Measurements from ENCODE around the gene AKAP13. TPM values are rescaled to one million over a fixed set of nuclear protein-coding genes. Genes with fewer than 3 reads are reported as not detected.

AKAP13 gene
- polyA plus RNA-seq, 3 donors = 47.9 to 99.7 (median 92.6) TPM

- H4K20me1 ChIP-seq (ENCODE audit: insufficient read depth, low read length) = peaks cover 8% of the 10 kb centered on the region
- H3K4me1 Mint-ChIP-seq = peaks cover 8% of the 10 kb centered on the region
- no peaks in the 10 kb centered on the region for H3K4me1 ChIP-seq (ENCODE audit: control insufficient read depth in 1 of 2, insufficient read depth in 2 of 2, low read length in 2 of 2)
- no peak overlapping the region for H3K27ac Mint-ChIP-seq
- no peak overlapping the region for H3K9ac ChIP-seq (ENCODE audit: insufficient read depth, low read length, poor library complexity, severe bottlenecking)
- no peaks in the 10 kb centered on the region for H3K27me3 Mint-ChIP-seq (ENCODE audit: low read depth in 3 of 3)
- no CpG with 5 or more reads among the region's 3 CpGs for WGBS (ENCODE audit: insufficient coverage)
- H3K9me3 ChIP-seq (replicated peaks in 1 of 2; ENCODE audit: control insufficient read depth in 1 of 2, insufficient read depth in 1 of 2, low read length in 2 of 2) = peaks cover 0 to under 1% of the 10 kb centered on the region in 2 donors
- intact Hi-C loops (cut with micrococcal nuclease) = no loop called here
- H3K36me3 ChIP-seq (replicated peaks in 1 of 2; ENCODE audit: control insufficient read depth in 1 of 2, insufficient read depth in 2 of 2, low read length in 2 of 2) = no peaks in the 10 kb centered on the region
- no peak overlapping the region for H3K4me3 Mint-ChIP-seq
- no peaks in the 10 kb centered on the region for H3K36me3 Mint-ChIP-seq
- peaks cover 5% of the 10 kb centered on the region for H3K79me2 ChIP-seq (ENCODE audit: insufficient read depth, low read length)
- no peak overlapping the region for H3K4me3 ChIP-seq (replicated peaks in 1 of 3; ENCODE audit: low read depth in 2 of 3, low read length in 3 of 3)
- H3K27me3 ChIP-seq (ENCODE audit: control insufficient read depth in 2 of 2, insufficient read depth in 2 of 2, low read length in 2 of 2) = no peaks in the 10 kb centered on the region
- peaks cover 0 to 10% (median 2%) of the 10 kb centered on the region in 7 donors for H3K9me3 Mint-ChIP-seq
- H2AFZ ChIP-seq (ENCODE audit: insufficient read depth, low read depth, low read length, poor library complexity, severe bottlenecking) = no peak overlapping the region
- TF ChIP-seq, protein P1, sequence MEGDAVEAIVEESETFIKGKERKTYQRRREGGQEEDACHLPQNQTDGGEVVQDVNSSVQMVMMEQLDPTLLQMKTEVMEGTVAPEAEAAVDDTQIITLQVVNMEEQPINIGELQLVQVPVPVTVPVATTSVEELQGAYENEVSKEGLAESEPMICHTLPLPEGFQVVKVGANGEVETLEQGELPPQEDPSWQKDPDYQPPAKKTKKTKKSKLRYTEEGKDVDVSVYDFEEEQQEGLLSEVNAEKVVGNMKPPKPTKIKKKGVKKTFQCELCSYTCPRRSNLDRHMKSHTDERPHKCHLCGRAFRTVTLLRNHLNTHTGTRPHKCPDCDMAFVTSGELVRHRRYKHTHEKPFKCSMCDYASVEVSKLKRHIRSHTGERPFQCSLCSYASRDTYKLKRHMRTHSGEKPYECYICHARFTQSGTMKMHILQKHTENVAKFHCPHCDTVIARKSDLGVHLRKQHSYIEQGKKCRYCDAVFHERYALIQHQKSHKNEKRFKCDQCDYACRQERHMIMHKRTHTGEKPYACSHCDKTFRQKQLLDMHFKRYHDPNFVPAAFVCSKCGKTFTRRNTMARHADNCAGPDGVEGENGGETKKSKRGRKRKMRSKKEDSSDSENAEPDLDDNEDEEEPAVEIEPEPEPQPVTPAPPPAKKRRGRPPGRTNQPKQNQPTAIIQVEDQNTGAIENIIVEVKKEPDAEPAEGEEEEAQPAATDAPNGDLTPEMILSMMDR (IDR thresholded peaks at IDR 0.05) = no peak
- no peak overlapping the region for H3K27ac ChIP-seq (ENCODE audit: low read depth in 1 of 2, low read length in 2 of 2)
- no peak overlapping the region for H3K4me2 ChIP-seq (replicated peaks; ENCODE audit: extremely low read depth, low read length, poor library complexity, severe bottlenecking)
- no peak for DNase-seq
Observed at GRCh38 chr15:85444122-85444745, 63.8 kb downstream of the AKAP13 start.

DNA sequence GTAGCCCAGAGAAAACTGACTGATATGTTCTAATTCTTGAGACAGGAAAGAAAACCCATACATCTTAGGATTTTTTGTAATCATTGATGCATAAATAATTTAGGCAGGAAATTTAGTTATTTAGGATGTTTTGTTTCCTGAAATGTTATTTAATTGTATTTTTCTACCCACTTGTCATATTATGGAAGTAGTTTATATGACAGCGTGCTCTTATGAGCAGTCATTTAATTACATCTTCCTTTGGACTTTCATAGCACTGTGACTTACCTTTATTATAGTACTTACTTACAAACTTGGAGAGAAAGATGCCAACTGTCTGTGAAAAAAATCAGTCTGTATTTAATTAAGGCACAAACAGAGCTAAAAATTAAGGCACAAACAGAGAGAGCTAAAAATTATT is 65.0 kb downstream of the AKAP13 start:
- H3K36me3 Mint-ChIP-seq = peaks cover 0 to 2% of the 10 kb centered on the region in 2 donors
- H3K27ac Mint-ChIP-seq = no peak overlapping the region
- no peak overlapping the region for H3K4me3 Mint-ChIP-seq
- WGBS (ENCODE audit: insufficient coverage) = no CpG with 5 or more reads among the region's 1 CpG
- Histone ChIP-seq H3K9me3 (replicated peaks in 1 of 2; ENCODE audit: control insufficient read depth in 1 of 2, insufficient read depth in 1 of 2, low read length in 2 of 2) (peaks cover 0 to 12% of the 10 kb centered on the region in 2 donors), H4K20me1 (ENCODE audit: insufficient read depth, low read length) (peaks cover 8% of the 10 kb centered on the region), H3K9ac (ENCODE audit: insufficient read depth, low read length, poor library complexity, severe bottlenecking) (no peak overlapping the region), H3K79me2 (ENCODE audit: insufficient read depth, low read length) (peaks cover 5% of the 10 kb centered on the region), H3K36me3 (replicated peaks in 1 of 2; ENCODE audit: control insufficient read depth in 1 of 2, insufficient read depth in 2 of 2, low read length in 2 of 2) (no peaks in the 10 kb centered on the region), H3K4me2 (replicated peaks; ENCODE audit: extremely low read depth, low read length, poor library complexity, severe bottlenecking) (no peak overlapping the region), H3K4me3 (replicated peaks in 1 of 3; ENCODE audit: low read depth in 2 of 3, low read length in 3 of 3) (no peak overlapping the region), H3K4me1 (ENCODE audit: control insufficient read depth in 1 of 2, insufficient read depth in 2 of 2, low read length in 2 of 2) (no peaks in the 10 kb centered on the region), H3K27me3 (ENCODE audit: control insufficient read depth in 2 of 2, insufficient read depth in 2 of 2, low read length in 2 of 2) (no peaks in the 10 kb centered on the region), H3K27ac (ENCODE audit: low read depth in 1 of 2, low read length in 2 of 2) (no peak overlapping the region), H2AFZ (ENCODE audit: insufficient read depth, low read depth, low read length, poor library complexity, severe bottlenecking) (no peak overlapping the region)
- peaks cover 5 to 21% (median 11%) of the 10 kb centered on the region in 7 donors for H3K9me3 Mint-ChIP-seq
- no peaks in the 10 kb centered on the region for H3K27me3 Mint-ChIP-seq (ENCODE audit: low read depth in 3 of 3)
- no peak for DNase-seq
- intact Hi-C loops (cut with micrococcal nuclease) = no loop called here
- TF ChIP-seq, protein P1 (IDR thresholded peaks at IDR 0.05) = no peak
- H3K4me1 Mint-ChIP-seq = peaks cover 6% of the 10 kb centered on the region
